Measurements from ENCODE around the gene ROS1. TPM values are rescaled to one million over a fixed set of nuclear protein-coding genes. Genes with fewer than 3 reads are reported as not detected.

ROS1 gene
- total and polyA plus RNA-seq, 5 donors from 2014 or later = not detected

DNA sequence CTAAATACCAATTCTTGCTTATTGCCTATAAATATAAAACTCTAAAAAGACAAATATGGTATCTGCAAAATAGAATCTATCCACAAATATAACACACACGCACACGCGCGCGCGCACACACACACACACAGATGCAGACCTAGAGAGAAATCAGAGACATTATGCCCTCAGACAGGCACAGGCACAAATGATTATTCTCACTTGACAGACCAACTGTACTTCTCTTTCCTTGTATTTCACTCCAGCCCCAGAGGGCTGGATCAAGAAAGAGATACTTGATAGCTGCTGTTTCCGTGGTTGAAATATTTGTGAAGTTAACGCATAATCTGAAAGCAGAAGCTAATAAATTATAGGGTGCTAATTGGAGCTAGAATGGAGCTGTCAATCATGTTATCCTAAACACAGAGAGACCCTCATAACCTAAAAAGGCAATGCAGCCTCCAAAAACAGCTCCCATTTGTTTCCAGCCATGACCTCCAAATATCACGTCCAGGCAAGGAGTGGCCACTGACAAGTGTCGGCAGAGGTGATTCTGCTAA is 148.9 kb downstream of the ROS1 start:
- Mint-ChIP-seq H3K27ac (no peak overlapping the region), H3K36me3 (no peaks in the 10 kb centered on the region)
- no peaks in the 10 kb centered on the region for H3K4me1 ChIP-seq (ENCODE audit: control insufficient read depth, insufficient read depth, low read length, poor library complexity, severe bottlenecking)

DNA sequence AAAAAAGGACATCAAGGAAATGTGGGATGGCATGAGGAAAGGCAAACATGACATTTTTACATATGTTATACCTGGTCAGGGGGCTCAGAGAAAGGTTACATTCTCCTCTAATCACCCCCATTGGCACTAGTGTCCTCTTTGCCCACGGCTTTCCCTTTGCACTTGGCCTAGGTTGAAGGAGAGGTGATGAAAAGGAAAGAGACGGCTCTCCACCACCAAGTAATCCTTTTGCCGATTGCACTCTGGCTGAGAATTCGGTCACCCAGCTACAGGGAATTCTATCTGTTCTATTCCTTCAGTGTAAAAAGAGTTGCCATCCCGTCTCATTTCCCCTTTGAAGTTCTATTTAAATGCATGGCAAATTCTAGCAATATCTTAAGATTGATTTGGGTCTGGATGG is 150.0 kb downstream of the ROS1 start:
- Histone ChIP-seq H3K4me1 (ENCODE audit: control insufficient read depth, insufficient read depth, low read length, poor library complexity, severe bottlenecking) (no peaks in the 10 kb centered on the region), H3K27ac (ENCODE audit: insufficient read depth, low read length, poor library complexity, severe bottlenecking) (no peak overlapping the region), H3K36me3 (ENCODE audit: control insufficient read depth, insufficient read depth, low read length) (no peaks in the 10 kb centered on the region), H3K4me3 (ENCODE audit: low read depth, low read length) (no peak overlapping the region), H3K9me3 (ENCODE audit: control insufficient read depth in 2 of 2, low read length in 2 of 2) (no peaks in the 10 kb centered on the region), H3K27me3 (ENCODE audit: control insufficient read depth, insufficient read depth, low read length) (peaks cover 18% of the 10 kb centered on the region)
- H3K9me3 Mint-ChIP-seq = peaks cover 0 to 3% (median 0%) of the 10 kb centered on the region in 7 donors
- ATAC-seq (ENCODE audit: low read depth in 2 of 2) (no peak), DNase-seq (no peak)
- no peaks in the 10 kb centered on the region for H3K36me3 Mint-ChIP-seq
- no peak overlapping the region for H3K4me3 Mint-ChIP-seq
- no peak overlapping the region for H3K27ac Mint-ChIP-seq
- peaks cover 33% of the 10 kb centered on the region for H3K27me3 Mint-ChIP-seq
- H3K4me1 Mint-ChIP-seq = no peaks in the 10 kb centered on the region

More for the DNA sequence above, 148.9 kb downstream of the ROS1 start:
- H3K4me3 ChIP-seq (ENCODE audit: low read depth, low read length) = no peak overlapping the region
- Mint-ChIP-seq H3K4me1 (no peaks in the 10 kb centered on the region), H3K27me3 (peaks cover 27% of the 10 kb centered on the region), H3K4me3 (no peak overlapping the region), H3K9me3 (peaks cover 0 to 4% (median 0%) of the 10 kb centered on the region in 7 donors)
- H3K27ac ChIP-seq (ENCODE audit: insufficient read depth, low read length, poor library complexity, severe bottlenecking) = no peak overlapping the region
- DNase-seq (no peak), ATAC-seq (ENCODE audit: low read depth in 2 of 2) (no peak)
- no peaks in the 10 kb centered on the region for H3K36me3 ChIP-seq (ENCODE audit: control insufficient read depth, insufficient read depth, low read length)
- H3K9me3 ChIP-seq (ENCODE audit: control insufficient read depth in 2 of 2, low read length in 2 of 2) = no peaks in the 10 kb centered on the region
- H3K27me3 ChIP-seq (ENCODE audit: control insufficient read depth, insufficient read depth, low read length) = peaks cover 15% of the 10 kb centered on the region

DNA sequence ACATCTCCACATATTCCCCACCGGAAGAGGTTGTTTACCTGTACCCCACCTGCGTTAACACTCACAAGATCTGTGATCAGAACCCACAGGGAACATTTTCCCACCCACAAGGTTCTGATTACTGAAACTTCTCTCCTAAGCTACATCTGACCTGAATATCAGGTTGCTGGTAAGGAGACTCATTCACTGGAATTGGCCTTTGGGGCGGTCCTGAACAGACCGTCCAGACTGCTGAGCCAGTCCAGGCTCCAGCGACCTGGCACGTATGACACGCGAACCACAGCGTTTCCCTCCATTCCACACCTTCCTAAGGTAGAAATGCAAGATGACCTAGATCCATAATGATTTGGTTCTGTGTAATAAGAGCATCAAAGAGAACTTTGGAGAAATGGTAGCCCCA is 150.5 kb downstream of the ROS1 start:
- H3K4me3 Mint-ChIP-seq = no peak overlapping the region
- Histone ChIP-seq H3K27me3 (ENCODE audit: control insufficient read depth, insufficient read depth, low read length) (peaks cover 18% of the 10 kb centered on the region), H3K27ac (ENCODE audit: insufficient read depth, low read length, poor library complexity, severe bottlenecking) (no peak overlapping the region), H3K9me3 (ENCODE audit: control insufficient read depth in 2 of 2, low read length in 2 of 2) (no peaks in the 10 kb centered on the region), H3K36me3 (ENCODE audit: control insufficient read depth, insufficient read depth, low read length) (no peaks in the 10 kb centered on the region), H3K4me1 (ENCODE audit: control insufficient read depth, insufficient read depth, low read length, poor library complexity, severe bottlenecking) (no peaks in the 10 kb centered on the region), H3K4me3 (ENCODE audit: low read depth, low read length) (no peak overlapping the region)
- no peaks in the 10 kb centered on the region for H3K9me3 Mint-ChIP-seq
- no peaks in the 10 kb centered on the region for H3K36me3 Mint-ChIP-seq
- no peak for DNase-seq
- H3K27ac Mint-ChIP-seq = no peak overlapping the region
- H3K4me1 Mint-ChIP-seq = no peaks in the 10 kb centered on the region
- no peak for ATAC-seq (ENCODE audit: low read depth in 2 of 2)
- peaks cover 35% of the 10 kb centered on the region for H3K27me3 Mint-ChIP-seq

DNA sequence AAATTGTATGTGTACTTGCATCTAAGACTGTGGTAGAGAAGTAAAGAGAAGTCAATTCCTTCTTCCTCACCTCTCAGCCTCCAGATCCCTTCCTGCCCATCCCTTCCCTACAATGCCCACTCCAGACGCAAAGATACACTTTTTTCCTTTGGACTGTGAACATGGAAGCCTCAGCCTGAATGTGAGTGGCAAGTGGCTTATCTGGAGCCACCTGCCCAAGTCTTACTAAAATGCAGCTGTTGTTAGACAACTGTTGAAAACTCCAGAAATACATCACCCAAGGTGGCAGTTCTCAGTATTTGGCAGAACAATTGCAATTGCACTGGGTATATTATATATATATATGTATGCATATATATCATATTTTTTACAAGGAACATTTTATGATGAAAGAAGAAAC is 152.9 kb downstream of the ROS1 start:
- Histone ChIP-seq H3K27me3 (ENCODE audit: control insufficient read depth, insufficient read depth, low read length) (peaks cover 39% of the 10 kb centered on the region), H3K9me3 (ENCODE audit: control insufficient read depth in 2 of 2, low read length in 2 of 2) (no peaks in the 10 kb centered on the region), H3K27ac (ENCODE audit: insufficient read depth, low read length, poor library complexity, severe bottlenecking) (no peak overlapping the region), H3K4me1 (ENCODE audit: control insufficient read depth, insufficient read depth, low read length, poor library complexity, severe bottlenecking) (no peaks in the 10 kb centered on the region), H3K4me3 (ENCODE audit: low read depth, low read length) (no peak overlapping the region), H3K36me3 (ENCODE audit: control insufficient read depth, insufficient read depth, low read length) (no peaks in the 10 kb centered on the region)
- Mint-ChIP-seq H3K4me1 (peaks cover 0 to 4% (median 2%) of the 10 kb centered on the region in 4 donors), H3K27ac (no peak overlapping the region), H3K9me3 (peaks cover 0 to 2% (median 0%) of the 10 kb centered on the region in 7 donors), H3K27me3 (peaks cover 56% of the 10 kb centered on the region), H3K4me3 (no peak overlapping the region), H3K36me3 (no peaks in the 10 kb centered on the region)
- no peak for ATAC-seq (ENCODE audit: low read depth in 2 of 2)
- no peak for DNase-seq

DNA sequence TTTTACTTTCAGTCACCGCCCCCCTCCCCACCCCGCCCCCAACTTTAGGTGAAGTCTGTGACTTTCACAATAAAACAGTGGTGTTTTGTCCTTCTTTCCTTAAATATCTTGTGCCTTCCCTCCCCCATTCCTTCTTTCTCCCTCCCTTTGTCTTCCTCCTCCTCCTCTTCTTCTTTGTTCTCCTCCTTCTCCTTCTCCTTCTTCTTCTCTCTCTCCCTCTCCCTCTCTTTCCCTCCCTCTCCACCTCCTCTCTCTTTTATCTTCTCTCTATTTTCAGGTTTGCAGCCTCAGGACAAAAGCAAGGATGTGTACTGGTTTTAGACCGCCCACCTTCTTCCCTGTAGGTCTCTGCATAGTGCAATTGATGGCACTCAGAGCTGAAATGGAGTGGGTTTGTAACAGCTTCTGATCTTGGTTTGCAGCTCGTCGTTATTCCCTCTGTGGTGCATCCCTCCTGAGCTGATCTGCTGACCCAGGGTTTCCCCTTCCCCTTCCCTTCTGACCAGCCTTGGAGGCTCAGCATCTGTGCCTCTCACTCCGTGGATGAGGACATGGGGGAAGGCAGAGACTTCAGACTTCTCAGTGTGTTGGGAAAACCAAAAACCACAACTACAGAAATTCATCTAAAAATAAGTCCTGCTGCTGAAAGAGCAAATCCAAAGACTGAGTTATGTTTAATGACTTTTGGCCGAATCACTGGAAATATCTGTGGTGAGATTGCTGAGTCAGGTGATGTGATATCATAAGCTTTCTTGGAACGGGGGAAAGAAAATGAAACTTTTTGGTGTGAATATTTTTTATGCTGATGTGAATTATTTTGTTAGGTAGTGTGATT is 153.5 kb downstream of the ROS1 start:
- Histone ChIP-seq H3K27me3 (ENCODE audit: control insufficient read depth, insufficient read depth, low read length) (peaks cover 45% of the 10 kb centered on the region), H3K9me3 (ENCODE audit: control insufficient read depth in 2 of 2, low read length in 2 of 2) (no peaks in the 10 kb centered on the region)
- H3K4me3 Mint-ChIP-seq = no peak overlapping the region

DNA sequence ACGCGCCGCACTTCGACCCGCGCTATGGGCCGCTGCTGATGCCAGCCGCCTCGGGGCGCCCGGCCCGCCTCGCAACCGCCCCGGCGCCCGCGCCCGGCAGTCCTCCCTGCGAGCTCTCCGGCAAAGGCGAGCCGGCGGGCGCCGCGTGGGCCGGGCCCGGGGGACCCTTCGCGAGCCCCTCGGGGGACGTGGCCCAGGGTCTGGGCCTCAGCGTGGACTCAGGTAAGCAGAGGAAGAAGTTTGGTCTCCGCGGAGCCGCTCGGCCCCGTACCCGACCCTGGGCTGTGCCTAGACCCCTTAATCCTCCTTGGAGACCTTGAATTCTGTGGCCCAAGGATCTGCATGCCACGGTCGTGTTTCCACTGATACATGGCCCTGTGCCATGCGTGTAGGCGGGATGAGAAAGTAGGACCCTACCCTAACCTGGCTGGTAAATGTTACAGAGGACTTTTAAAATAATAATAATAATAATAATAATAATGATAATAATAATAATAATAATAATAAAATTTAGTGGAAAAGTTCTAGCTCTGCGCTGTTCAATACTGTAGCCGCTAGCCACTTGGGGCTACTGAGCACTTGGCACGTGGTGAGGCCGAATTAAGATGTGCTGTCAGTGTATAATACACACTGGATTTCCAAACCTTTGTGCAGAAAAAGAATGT is 154.8 kb downstream of the ROS1 start:
- no peak overlapping the region for H3K4me3 Mint-ChIP-seq

More for the DNA sequence above, 153.5 kb downstream of the ROS1 start:
- no peak overlapping the region for H3K4me3 ChIP-seq (ENCODE audit: low read depth, low read length)
- Mint-ChIP-seq H3K27me3 (peaks cover 62% of the 10 kb centered on the region), H3K36me3 (no peaks in the 10 kb centered on the region), H3K9me3 (peaks cover 0 to 2% (median 0%) of the 10 kb centered on the region in 7 donors), H3K27ac (no peak overlapping the region), H3K4me1 (peaks cover 0 to 4% (median 2%) of the 10 kb centered on the region in 4 donors)
- no peaks in the 10 kb centered on the region for H3K36me3 ChIP-seq (ENCODE audit: control insufficient read depth, insufficient read depth, low read length)
- no peak for DNase-seq
- no peak for ATAC-seq (ENCODE audit: low read depth in 2 of 2)
- no peak overlapping the region for H3K27ac ChIP-seq (ENCODE audit: insufficient read depth, low read length, poor library complexity, severe bottlenecking)
- no peaks in the 10 kb centered on the region for H3K4me1 ChIP-seq (ENCODE audit: control insufficient read depth, insufficient read depth, low read length, poor library complexity, severe bottlenecking)

DNA sequence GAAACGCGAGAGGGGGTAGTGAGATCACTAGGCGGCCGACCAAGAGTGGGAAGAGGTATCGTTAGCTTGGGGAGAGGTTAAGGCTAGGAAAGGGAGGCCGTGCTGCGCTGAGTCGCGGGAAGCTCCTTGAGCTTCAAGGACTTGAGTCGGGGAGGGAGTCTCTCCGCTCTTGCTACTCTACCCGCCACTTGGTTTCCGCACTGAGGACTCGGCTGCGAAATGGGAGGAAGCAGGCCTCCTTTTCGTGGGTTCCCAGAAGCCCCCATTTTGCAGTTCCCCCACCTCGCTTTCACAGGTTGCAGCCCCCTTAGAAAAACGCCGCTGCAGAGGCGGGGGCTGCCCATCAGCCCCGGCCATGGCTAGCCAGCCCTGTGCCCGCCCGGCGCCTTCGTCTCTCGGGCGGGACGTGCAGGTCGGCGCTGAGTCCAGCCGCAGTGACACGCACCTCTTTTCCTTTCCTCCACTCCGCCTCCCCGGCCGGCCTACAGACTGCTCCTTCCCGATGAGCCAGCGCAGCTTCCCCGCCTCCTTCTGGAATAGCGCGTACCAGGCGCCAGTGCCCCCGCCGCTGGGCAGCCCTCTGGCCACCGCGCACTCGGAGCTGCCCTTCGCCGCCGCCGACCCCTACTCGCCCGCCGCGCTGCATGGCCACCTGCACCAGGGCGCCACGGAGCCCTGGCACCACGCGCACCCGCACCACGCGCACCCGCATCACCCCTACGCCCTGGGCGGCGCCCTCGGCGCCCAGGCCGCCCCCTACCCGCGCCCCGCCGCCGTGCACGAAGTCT is 155.5 kb downstream of the ROS1 start:
- no peak overlapping the region for H3K4me3 ChIP-seq (ENCODE audit: low read depth, low read length)
- no peak for DNase-seq
- no peak overlapping the region for H3K27ac Mint-ChIP-seq
- no peaks in the 10 kb centered on the region for H3K36me3 ChIP-seq (ENCODE audit: control insufficient read depth, insufficient read depth, low read length)
- H3K27me3 ChIP-seq (ENCODE audit: control insufficient read depth, insufficient read depth, low read length) = peaks cover 58% of the 10 kb centered on the region
- H3K4me1 ChIP-seq (ENCODE audit: control insufficient read depth, insufficient read depth, low read length, poor library complexity, severe bottlenecking) = no peaks in the 10 kb centered on the region
- no peak overlapping the region for H3K4me3 Mint-ChIP-seq
- no peaks in the 10 kb centered on the region for H3K36me3 Mint-ChIP-seq
- peaks cover 75% of the 10 kb centered on the region for H3K27me3 Mint-ChIP-seq
- H3K9me3 Mint-ChIP-seq = peaks cover 0 to 2% (median 0%) of the 10 kb centered on the region in 7 donors
- H3K27ac ChIP-seq (ENCODE audit: insufficient read depth, low read length, poor library complexity, severe bottlenecking) = no peak overlapping the region
- ATAC-seq (ENCODE audit: low read depth in 2 of 2) = no peak
- no peaks in the 10 kb centered on the region for H3K9me3 ChIP-seq (ENCODE audit: control insufficient read depth in 2 of 2, low read length in 2 of 2)
- H3K4me1 Mint-ChIP-seq = peaks cover 0 to 6% (median 2%) of the 10 kb centered on the region in 4 donors

More for the DNA sequence above, 154.8 kb downstream of the ROS1 start:
- peaks cover 57% of the 10 kb centered on the region for H3K27me3 ChIP-seq (ENCODE audit: control insufficient read depth, insufficient read depth, low read length)
- H3K4me1 ChIP-seq (ENCODE audit: control insufficient read depth, insufficient read depth, low read length, poor library complexity, severe bottlenecking) = no peaks in the 10 kb centered on the region
- DNase-seq (no peak), ATAC-seq (ENCODE audit: low read depth in 2 of 2) (no peak)
- H3K4me1 Mint-ChIP-seq = peaks cover 0 to 6% (median 2%) of the 10 kb centered on the region in 4 donors
- H3K27ac ChIP-seq (ENCODE audit: insufficient read depth, low read length, poor library complexity, severe bottlenecking) = no peak overlapping the region
- no peaks in the 10 kb centered on the region for H3K36me3 Mint-ChIP-seq
- peaks cover 75% of the 10 kb centered on the region for H3K27me3 Mint-ChIP-seq
- H3K36me3 ChIP-seq (ENCODE audit: control insufficient read depth, insufficient read depth, low read length) = no peaks in the 10 kb centered on the region
- H3K27ac Mint-ChIP-seq = no peak overlapping the region
- H3K9me3 ChIP-seq (ENCODE audit: control insufficient read depth in 2 of 2, low read length in 2 of 2) = no peaks in the 10 kb centered on the region
- no peak overlapping the region for H3K4me3 ChIP-seq (ENCODE audit: low read depth, low read length)
- H3K9me3 Mint-ChIP-seq = peaks cover 0 to 2% (median 0%) of the 10 kb centered on the region in 7 donors

All from CD4-positive, CD25-positive, alpha-beta regulatory T cell (primary cell).